GM19023 (cell line): ENCODE results near the gene ABCF1.

Experiments used
- ATAC-seq: cut with Tn5 transposase; IDR thresholded peaks from one replicate; pipeline ENCODE4 v1.9.1; 2021; ENCODE audit warnings: mild to moderate bottlenecking, moderate library complexity; ENCODE audit not compliant: unreplicated experiment

The ABCF1 gene

GRCh38 chr6:30618270-30618797, 47.1 kb downstream of the ABCF1 start:
- no peak for ATAC-seq

- ATAC-seq = no peak
Measured at GRCh38 chr6:30619561-30619960, 48.3 kb downstream of the ABCF1 start.

- ATAC-seq = no peak
Measured at GRCh38 chr6:30625511-30625910, 54.3 kb downstream of the ABCF1 start.

GRCh38 chr6:30626484-30627366, 55.5 kb downstream of the ABCF1 start, which contains the start of gene ATAT1:
TSS of gene ATAT1 (plus strand) at chr6:30626874.
- peak; percentile 91 for ATAC-seq

GRCh38 chr6:30635834-30636233, 64.6 kb downstream of the ABCF1 start:
- no peak for ATAC-seq

GRCh38 chr6:30640481-30640880, 69.2 kb downstream of the ABCF1 start:
- ATAC-seq = no peak

GRCh38 chr6:30641048-30641447, 69.8 kb downstream of the ABCF1 start:
- no peak for ATAC-seq
